MCF 10A (cell line): Measurements from ENCODE around the gene KRTAP4-9. TPM values are rescaled to one million over a fixed set of nuclear protein-coding genes. Genes with fewer than 3 reads are reported as not detected.
"Not testable (repeated sequence)": the region's sequence is repeated elsewhere in the genome, so short reads cannot be mapped to it uniquely, and the experiment has no call there.

Experiments used
- BruUV-seq: library from RNA; stranded (reverse); fragments of 400-500 nt; replicated peaks from 2 replicates; lab custom pipeline; 2021; lab: Mats Ljungman, UMichigan
- CTCF ChIA-PET: fragments of 300-600 bp; sonication (Branson Sonifier 250); formaldehyde crosslinking; extraction: SDS; loops from one replicate; lab custom pipeline; 2021; ENCODE audit warnings: antibody characterized with exemption, inconsistent platforms; lab: Yijun Ruan, JAX
- POLR2A ChIA-PET: fragments of 300-600, 350-650 bp; sonication (Branson Sonifier 250); formaldehyde crosslinking; extraction: SDS; loops from one replicate; lab custom pipeline; 2020; ENCODE audit warnings: antibody characterized with exemption, inconsistent platforms; lab: Yijun Ruan, JAX
- DNase-seq: peaks from one replicate; pipeline ENCODE4 v3.0.0-alpha.2; 2018; ENCODE audit not compliant: unreplicated experiment
- H3K27ac Mint-ChIP-seq: one replicate; pipeline ENCODE4 v1.8.0; 2022; ENCODE audit warnings: mild to moderate bottlenecking, low read depth, mixed read lengths; ENCODE audit not compliant: unreplicated experiment
- H3K27me3 Mint-ChIP-seq: one replicate; pipeline ENCODE4 v1.8.0; 2022; ENCODE audit warnings: mixed read lengths; ENCODE audit not compliant: insufficient read depth, unreplicated experiment
- H3K36me3 Mint-ChIP-seq: one replicate; pipeline ENCODE4 v1.8.0; 2022; ENCODE audit warnings: mild to moderate bottlenecking, moderate library complexity, mixed read lengths; ENCODE audit not compliant: insufficient read depth, unreplicated experiment
- H3K4me1 Mint-ChIP-seq: one replicate; pipeline ENCODE4 v1.8.0; 2022; ENCODE audit warnings: mixed read lengths; ENCODE audit not compliant: insufficient read depth, unreplicated experiment
- H3K4me3 Mint-ChIP-seq: one replicate; pipeline ENCODE4 v1.8.0; 2022; ENCODE audit warnings: mild to moderate bottlenecking, moderate library complexity, mixed read lengths; ENCODE audit not compliant: unreplicated experiment
- H3K9me3 Mint-ChIP-seq: one replicate; pipeline ENCODE4 v1.8.0; 2022; ENCODE audit warnings: mixed read lengths; ENCODE audit not compliant: unreplicated experiment
- CTCF ChIP-seq: fragments of 200-600 bp; IDR thresholded peaks from one replicate; pipeline ENCODE4 v1.8.0; 2022; ENCODE audit warnings: antibody characterized with exemption, mild to moderate bottlenecking; ENCODE audit not compliant: unreplicated experiment
- intact Hi-C: fragments of 100-400 bp; cut with micrococcal nuclease; formaldehyde crosslinking; loops from 2 replicates; pipeline ENCODE4 v1.14.1; 2022
- total RNA-seq: library from RNA; stranded (reverse); gene quantifications from 2 replicates; pipeline ENCODE4 v1.2.3, GENCODE V29; 2022

Gene KRTAP4-9
- total RNA-seq, 1 experiment from 2014 or later, result not detected

- no peaks in the 10 kb centered on the region for H3K36me3 Mint-ChIP-seq
These were observed 3.5 kb upstream of the KRTAP4-9 start, which contains the start of gene KRTAP4-16 for GRCh38 chr17:41101586-41102259. Gene KRTAP4-16, minus strand, starts transcription at chr17:41102209. Its CDS starts 0 bp downstream, at chr17:41102209.

GRCh38 chr17:41103896-41104295 lies 1.3 kb upstream of the KRTAP4-9 start:
- TF ChIP-seq CTCF, result no peak
- DNase-seq, result no peak
- Mint-ChIP-seq H3K9me3 (no peaks in the 10 kb centered on the region), H3K4me1 (peaks cover 6% of the 10 kb centered on the region), H3K27me3 (no peaks in the 10 kb centered on the region), H3K36me3 (no peaks in the 10 kb centered on the region), H3K4me3 (no peak overlapping the region), H3K27ac (no peak overlapping the region)
- POLR2A ChIA-PET, result no interaction called here
- CTCF ChIA-PET, result no interaction called here
- intact Hi-C loops, result no loop called here
- no TSS peak for BruUV-seq

More at GRCh38 chr17:41101586-41102259, 3.5 kb upstream of the KRTAP4-9 start, which contains the start of gene KRTAP4-16:
- TF ChIP-seq CTCF, result no peak
- Mint-ChIP-seq H3K4me3 (no peak within 1 kb of the TSS), H3K4me1 (peaks cover 19% of the 10 kb centered on the region), H3K9me3 (no peaks in the 10 kb centered on the region), H3K27me3 (no peaks in the 10 kb centered on the region), H3K27ac (no peak within 1 kb of the TSS)
- no TSS peak for BruUV-seq
- ChIA-PET POLR2A (no interaction called here), CTCF (interaction anchor here (0.8 kb wide), 1 partner anchor 447 kb away, joined by 3 read pairs; no protein-coding TSS in a partner anchor)
- no peak for DNase-seq
- intact Hi-C loops, result no loop called here

GRCh38 chr17:41104386-41105038 lies 677 bp upstream of the KRTAP4-9 start:
- H3K4me1 Mint-ChIP-seq, H3K9me3 Mint-ChIP-seq, H3K4me3 Mint-ChIP-seq, CTCF ChIA-PET, POLR2A ChIA-PET, H3K27me3 Mint-ChIP-seq, H3K27ac Mint-ChIP-seq, intact Hi-C loops, H3K36me3 Mint-ChIP-seq, DNase-seq, BruUV-seq: not testable (repeated sequence)

GRCh38 chr17:41107941-41108450 lies 2.8 kb downstream of the KRTAP4-9 start:
- ChIA-PET CTCF (no interaction called here), POLR2A (no interaction called here)
- H3K36me3 Mint-ChIP-seq, result no peaks in the 10 kb centered on the region
- H3K27ac Mint-ChIP-seq, result no peak overlapping the region
- no peaks in the 10 kb centered on the region for H3K27me3 Mint-ChIP-seq
- no peaks in the 10 kb centered on the region for H3K9me3 Mint-ChIP-seq
- no peaks in the 10 kb centered on the region for H3K4me1 Mint-ChIP-seq
- H3K4me3 Mint-ChIP-seq, result no peak overlapping the region
- TF ChIP-seq CTCF, result no peak
- no peak for DNase-seq
- intact Hi-C loops, result no loop called here
- no TSS peak for BruUV-seq

GRCh38 chr17:41108728-41109386 lies 3.7 kb downstream of the KRTAP4-9 start:
- intact Hi-C loops, H3K36me3 Mint-ChIP-seq, H3K9me3 Mint-ChIP-seq, POLR2A ChIA-PET, H3K27ac Mint-ChIP-seq, H3K4me3 Mint-ChIP-seq, BruUV-seq, H3K27me3 Mint-ChIP-seq, DNase-seq, CTCF ChIA-PET, H3K4me1 Mint-ChIP-seq: not testable (repeated sequence)
